GM12801 (cell line): ENCODE data around the gene OR4C15.

Experiments used
- TF ChIP-seq, protein P1 (sequence below): IDR thresholded peaks from one replicate; pipeline ENCODE4 v1.5.1; 2011; ENCODE audit warnings: control low read depth; ENCODE audit not compliant: insufficient read length; ENCODE audit errors: extremely low read depth

Gene OR4C15

DNA sequence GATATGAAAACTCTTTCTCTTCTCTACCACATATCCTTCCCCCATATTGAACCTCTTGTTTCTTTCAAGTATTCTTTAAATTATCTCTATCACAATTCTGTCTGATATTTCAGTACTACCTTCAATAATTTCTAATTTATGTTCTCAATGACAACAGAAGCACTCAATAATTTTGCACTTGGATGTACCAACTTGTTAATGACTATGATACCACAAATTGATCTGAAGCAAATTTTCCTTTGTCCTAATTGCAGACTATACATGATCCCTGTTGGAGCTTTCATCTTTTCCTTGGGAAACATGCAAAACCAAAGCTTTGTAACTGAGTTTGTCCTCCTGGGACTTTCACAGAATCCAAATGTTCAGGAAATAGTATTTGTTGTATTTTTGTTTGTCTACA lies at the start of gene OR4C15:
TSS of gene OR4C15 (plus strand) at position 301 of the 400 bp plus-strand sequence. CDS start at position 301, 0 bp downstream.
- TF ChIP-seq, protein P1, sequence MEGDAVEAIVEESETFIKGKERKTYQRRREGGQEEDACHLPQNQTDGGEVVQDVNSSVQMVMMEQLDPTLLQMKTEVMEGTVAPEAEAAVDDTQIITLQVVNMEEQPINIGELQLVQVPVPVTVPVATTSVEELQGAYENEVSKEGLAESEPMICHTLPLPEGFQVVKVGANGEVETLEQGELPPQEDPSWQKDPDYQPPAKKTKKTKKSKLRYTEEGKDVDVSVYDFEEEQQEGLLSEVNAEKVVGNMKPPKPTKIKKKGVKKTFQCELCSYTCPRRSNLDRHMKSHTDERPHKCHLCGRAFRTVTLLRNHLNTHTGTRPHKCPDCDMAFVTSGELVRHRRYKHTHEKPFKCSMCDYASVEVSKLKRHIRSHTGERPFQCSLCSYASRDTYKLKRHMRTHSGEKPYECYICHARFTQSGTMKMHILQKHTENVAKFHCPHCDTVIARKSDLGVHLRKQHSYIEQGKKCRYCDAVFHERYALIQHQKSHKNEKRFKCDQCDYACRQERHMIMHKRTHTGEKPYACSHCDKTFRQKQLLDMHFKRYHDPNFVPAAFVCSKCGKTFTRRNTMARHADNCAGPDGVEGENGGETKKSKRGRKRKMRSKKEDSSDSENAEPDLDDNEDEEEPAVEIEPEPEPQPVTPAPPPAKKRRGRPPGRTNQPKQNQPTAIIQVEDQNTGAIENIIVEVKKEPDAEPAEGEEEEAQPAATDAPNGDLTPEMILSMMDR = no peak

DNA sequence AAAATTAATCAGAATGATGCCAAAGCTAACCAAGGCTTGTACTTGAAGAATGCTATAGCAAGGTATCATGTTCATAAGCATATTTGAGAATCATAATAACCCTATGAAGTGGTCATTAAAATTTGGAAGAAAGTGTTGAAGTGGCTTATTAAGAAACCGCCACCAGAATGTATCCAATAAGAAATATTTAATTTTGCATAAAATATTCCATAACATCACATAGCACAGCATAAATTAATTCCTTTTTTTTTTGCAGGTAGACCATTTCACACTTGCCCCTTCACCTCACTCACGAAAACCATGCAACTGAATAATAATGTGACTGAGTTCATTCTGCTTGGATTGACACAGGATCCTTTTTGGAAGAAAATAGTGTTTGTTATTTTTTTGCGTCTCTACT lies 17.6 kb downstream of the OR4C15 start, which contains the start of gene OR4C16:
TSS of gene OR4C16 (plus strand) at position 301 of the 400 bp plus-strand sequence. CDS start at position 301, 0 bp downstream.
- TF ChIP-seq, protein P1 = no peak

DNA sequence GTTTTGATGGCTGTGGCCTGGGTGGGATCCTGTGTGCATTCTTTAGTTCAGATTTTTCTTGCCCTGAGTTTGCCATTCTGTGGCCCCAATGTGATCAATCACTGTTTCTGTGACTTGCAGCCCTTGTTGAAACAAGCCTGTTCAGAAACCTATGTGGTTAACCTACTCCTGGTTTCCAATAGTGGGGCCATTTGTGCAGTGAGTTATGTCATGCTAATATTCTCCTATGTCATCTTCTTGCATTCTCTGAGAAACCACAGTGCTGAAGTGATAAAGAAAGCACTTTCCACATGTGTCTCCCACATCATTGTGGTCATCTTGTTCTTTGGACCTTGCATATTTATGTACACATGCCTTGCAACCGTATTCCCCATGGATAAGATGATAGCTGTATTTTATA lies 18.3 kb downstream of the OR4C15 start:
- TF ChIP-seq, protein P1 = no peak
